HFF-Myc (cell line): ENCODE results near the gene GLMN.

Experiments used
- DNase-seq: peaks from one replicate; pipeline ENCODE4 v3.0.0-alpha.2; 2011; ENCODE audit warnings: low read depth; ENCODE audit errors: extremely low read depth
- H3K4me3 ChIP-seq: replicated peaks from 2 replicates; pipeline ENCODE4 v1.5.1; 2011; ENCODE audit warnings: low read depth, mild to moderate bottlenecking, control low read depth, low read length
- TF ChIP-seq, protein P1 (sequence below): IDR thresholded peaks from 2 replicates; pipeline ENCODE4 v1.5.1; 2012; ENCODE audit warnings: mild to moderate bottlenecking, low read depth, low read length, control low read depth; ENCODE audit errors: missing control alignments

The GLMN gene

DNA sequence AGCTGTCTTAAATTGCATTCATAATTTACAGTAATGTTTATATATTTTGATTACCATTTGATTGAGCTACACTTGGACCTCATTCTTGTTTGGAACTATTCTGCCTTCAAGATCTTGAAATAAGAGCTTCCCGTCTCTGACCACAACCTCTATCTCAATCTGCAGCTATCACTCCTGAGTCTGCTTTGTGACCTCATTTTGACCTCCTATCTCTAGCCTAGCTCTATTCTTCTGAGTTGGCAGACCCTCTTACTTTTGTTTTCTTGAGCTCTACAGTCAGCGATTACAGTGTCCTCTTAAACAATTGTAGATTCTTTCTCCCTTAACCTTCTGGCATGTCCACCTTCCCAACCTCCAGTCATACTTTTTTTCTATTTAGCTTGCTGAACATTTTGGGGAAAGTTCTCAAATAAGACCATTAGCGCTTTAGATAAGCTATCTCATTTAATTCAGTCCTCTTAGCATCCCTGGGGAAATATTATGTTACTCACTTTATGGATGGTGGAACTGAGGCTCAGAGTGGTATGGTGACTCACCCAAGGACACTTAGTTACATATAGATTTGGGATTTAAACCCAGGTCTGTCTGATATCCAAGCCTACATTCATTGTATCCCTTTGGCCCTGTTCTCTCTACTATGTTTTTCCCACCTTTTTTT is 19.2 kb upstream of the GLMN start:
- TF ChIP-seq, protein P1, sequence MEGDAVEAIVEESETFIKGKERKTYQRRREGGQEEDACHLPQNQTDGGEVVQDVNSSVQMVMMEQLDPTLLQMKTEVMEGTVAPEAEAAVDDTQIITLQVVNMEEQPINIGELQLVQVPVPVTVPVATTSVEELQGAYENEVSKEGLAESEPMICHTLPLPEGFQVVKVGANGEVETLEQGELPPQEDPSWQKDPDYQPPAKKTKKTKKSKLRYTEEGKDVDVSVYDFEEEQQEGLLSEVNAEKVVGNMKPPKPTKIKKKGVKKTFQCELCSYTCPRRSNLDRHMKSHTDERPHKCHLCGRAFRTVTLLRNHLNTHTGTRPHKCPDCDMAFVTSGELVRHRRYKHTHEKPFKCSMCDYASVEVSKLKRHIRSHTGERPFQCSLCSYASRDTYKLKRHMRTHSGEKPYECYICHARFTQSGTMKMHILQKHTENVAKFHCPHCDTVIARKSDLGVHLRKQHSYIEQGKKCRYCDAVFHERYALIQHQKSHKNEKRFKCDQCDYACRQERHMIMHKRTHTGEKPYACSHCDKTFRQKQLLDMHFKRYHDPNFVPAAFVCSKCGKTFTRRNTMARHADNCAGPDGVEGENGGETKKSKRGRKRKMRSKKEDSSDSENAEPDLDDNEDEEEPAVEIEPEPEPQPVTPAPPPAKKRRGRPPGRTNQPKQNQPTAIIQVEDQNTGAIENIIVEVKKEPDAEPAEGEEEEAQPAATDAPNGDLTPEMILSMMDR: no peak
- no peak overlapping the region for H3K4me3 ChIP-seq
- no peak for DNase-seq

DNA sequence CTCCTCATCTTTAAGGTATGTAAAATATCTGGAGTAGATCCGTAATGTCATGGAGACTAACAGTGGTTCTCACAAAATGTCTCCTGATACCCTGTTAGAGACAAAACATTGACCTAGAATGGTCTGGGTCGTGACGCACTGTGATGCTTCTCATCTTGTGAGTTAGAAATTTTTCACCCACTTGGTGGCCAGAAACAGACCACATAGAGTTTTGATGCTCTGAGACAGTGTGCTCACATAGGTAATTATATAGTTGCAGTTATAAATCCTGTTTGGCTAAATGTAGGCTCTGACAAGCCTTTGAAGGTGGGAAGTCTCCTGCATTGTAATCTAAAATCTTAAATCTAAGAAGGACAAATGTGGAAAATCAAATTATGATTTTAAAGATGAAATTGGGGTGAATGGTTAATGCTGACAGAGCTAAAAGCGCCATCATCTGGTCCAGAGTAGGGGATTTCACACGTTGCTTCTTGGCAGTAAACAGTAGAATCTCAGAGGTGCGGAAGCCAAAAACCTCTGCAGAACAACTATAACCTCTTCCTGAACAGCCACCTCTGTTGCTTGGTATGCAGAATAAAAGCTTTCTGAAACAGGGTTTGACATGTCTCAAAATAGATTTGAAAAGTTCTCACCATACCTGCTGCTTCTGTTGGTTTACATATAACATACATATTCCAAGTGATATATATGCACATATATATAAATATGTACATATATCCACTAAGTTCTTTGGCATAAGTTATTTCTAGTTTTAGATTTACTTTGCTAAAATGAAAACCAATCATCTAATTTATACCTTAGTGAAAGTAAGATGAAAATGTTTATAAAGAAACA is 17.2 kb upstream of the GLMN start:
- TF ChIP-seq, protein P1: no peak
- H3K4me3 ChIP-seq: no peak overlapping the region

DNA sequence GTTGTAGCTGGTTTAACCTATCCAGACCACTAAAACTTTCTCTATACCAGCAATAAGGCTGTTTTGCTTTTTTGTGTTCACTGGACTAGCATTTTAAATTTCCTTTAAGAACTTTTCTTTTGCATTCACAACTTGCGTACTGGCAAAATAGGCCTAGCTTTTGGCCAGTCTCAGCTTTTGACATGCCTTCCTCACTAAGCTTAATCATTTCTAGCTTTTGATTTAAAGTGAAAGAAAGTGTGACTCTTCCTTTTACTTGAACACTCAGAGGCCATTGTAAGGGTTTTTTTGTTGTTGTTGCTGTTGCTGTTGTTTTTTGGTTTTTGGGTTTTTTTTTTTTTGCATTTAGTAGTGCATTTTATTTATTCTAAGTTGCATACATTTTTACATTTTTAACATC is 15.2 kb upstream of the GLMN start:
- no peak for DNase-seq
- TF ChIP-seq, protein P1: no peak
- no peak overlapping the region for H3K4me3 ChIP-seq

More for the DNA sequence above, 17.2 kb upstream of the GLMN start:
- no peak for DNase-seq

DNA sequence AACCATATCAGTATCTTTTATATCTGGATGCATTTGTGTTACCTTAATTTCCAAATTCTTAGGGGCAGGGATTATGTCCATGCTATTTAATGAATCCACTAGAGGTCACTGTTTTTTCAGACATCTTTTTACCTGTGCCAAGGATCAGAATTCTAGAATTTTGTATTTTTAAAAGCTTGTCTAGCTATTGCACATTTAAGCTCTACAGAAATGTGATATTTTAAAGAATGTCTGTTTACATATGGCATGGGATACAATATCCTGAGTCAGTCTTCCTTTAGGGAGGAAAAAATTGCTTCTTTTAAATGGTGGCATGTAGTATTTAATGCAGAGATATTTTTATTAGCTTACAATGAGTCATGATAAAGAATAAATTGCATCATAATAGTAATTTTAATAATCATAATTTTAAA is 11.4 kb upstream of the GLMN start:
- TF ChIP-seq, protein P1: peak; percentile 17
- no peak overlapping the region for H3K4me3 ChIP-seq
- no peak for DNase-seq

DNA sequence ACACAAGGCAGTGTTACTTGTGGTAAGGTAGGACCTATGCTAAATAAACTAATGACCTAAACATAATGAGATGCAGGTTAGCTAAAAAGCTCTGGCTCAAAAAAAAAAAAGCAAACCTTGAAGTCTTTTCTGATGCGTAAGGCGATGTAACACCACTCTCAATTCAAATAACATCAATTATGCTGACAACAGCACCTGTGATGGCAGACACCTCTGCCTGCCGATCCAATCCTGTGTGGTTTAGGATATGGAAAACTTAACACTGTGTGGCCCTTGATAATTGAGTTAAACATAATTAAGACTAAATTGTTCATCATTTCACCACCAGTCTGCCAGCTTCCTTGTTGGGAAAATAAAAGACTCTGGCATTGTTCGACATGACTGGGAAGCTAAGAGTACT is 9.2 kb upstream of the GLMN start:
- no peak for DNase-seq
- TF ChIP-seq, protein P1: no peak
- H3K4me3 ChIP-seq: no peak overlapping the region

DNA sequence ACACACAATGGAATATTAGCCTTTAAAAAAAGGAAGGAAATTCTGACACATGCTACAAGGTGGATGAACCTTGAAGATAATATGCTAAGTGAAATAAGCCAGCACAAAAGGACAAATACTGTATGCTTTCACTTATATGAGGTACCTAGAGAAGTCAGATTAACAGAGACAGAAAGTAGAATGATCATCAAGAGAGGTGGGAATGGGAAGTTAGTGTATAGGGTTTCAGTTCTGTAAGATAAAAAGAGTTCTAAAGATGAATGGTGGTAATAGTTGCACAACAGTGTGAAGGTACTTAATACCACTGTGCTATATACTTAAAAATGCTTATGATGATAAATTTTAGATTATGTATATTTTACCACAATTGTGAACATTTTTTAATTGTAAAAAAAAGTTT is 7.2 kb upstream of the GLMN start:
- H3K4me3 ChIP-seq: no peak overlapping the region
- no peak for DNase-seq
- TF ChIP-seq, protein P1: no peak

DNA sequence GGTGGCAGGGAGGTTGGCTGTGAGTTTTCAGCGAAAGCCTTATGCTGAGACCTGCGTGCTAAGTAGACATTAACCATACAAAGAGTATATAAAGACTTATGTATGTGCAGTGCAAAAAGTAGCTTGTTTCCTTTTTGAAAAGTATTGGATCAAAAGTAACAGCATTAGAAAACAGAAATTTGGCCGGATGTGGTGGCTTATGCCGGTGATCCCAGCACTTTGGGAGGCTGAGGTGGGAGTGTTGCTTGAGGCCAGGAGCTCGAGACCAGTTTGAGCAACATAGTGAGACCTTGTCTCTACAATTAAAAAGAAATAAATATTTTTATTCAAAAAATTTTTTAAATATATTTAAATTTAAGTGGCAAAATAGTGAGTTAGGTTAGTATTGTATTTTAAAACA is 2.2 kb upstream of the GLMN start:
- TF ChIP-seq, protein P1: no peak
- no peak for DNase-seq
- H3K4me3 ChIP-seq: no peak overlapping the region
